GM18858 (cell line): ENCODE data around the gene PARD6B.

Experiments
- ATAC-seq: cut with Tn5 transposase; IDR thresholded peaks from one replicate; pipeline ENCODE4 v1.9.1; 2021; ENCODE audit not compliant: unreplicated experiment

The PARD6B gene

GRCh38 chr20:50722424-50723155 is 8.8 kb upstream of the PARD6B start:
- no peak for ATAC-seq

- ATAC-seq: no peak
Observed at GRCh38 chr20:50723672-50724071, 7.7 kb upstream of the PARD6B start.

GRCh38 chr20:50724112-50724725 is 7.2 kb upstream of the PARD6B start:
- no peak for ATAC-seq

GRCh38 chr20:50724851-50725723 is 6.3 kb upstream of the PARD6B start:
- no peak for ATAC-seq

- no peak for ATAC-seq
Observed at GRCh38 chr20:50725724-50726005, 5.7 kb upstream of the PARD6B start.

GRCh38 chr20:50726955-50727791 is 4.2 kb upstream of the PARD6B start:
- ATAC-seq: no peak

GRCh38 chr20:50727792-50728485 is 3.4 kb upstream of the PARD6B start:
- ATAC-seq: no peak

GRCh38 chr20:50728486-50728980 is 2.8 kb upstream of the PARD6B start:
- ATAC-seq: no peak

GRCh38 chr20:50728981-50729874 is 2.2 kb upstream of the PARD6B start:
- ATAC-seq: no peak

GRCh38 chr20:50729901-50730764 is 1.2 kb upstream of the PARD6B start:
- ATAC-seq: no peak

GRCh38 chr20:50730765-50731054 is 670 bp upstream of the PARD6B start:
- no peak for ATAC-seq

GRCh38 chr20:50731930-50732690 is 730 bp downstream of the PARD6B start:
- no peak for ATAC-seq

GRCh38 chr20:50733644-50734349 is 2.4 kb downstream of the PARD6B start:
- no peak for ATAC-seq

- no peak for ATAC-seq
Observed at GRCh38 chr20:50734730-50735679, 3.6 kb downstream of the PARD6B start.

- no peak for ATAC-seq
Observed at GRCh38 chr20:50735813-50736212, 4.4 kb downstream of the PARD6B start.

- ATAC-seq: no peak
Observed at GRCh38 chr20:50737352-50737751, 6.0 kb downstream of the PARD6B start.
